ENCODE results near the gene GJD3. TPM values are rescaled to one million over a fixed set of nuclear protein-coding genes. Genes with fewer than 3 reads are reported as not detected.
A peak's percentile ranks its signal among the peaks of the same experiment; 100 is the strongest.

Gene GJD3
- total RNA-seq, 1 donor from 2014 or later: not detected

GRCh38 chr17:40348136-40348504 lies 16.4 kb downstream of the GJD3 start:
- no peak for DNase-seq
- no peak for TF ChIP-seq CTCF (IDR thresholded peaks at IDR 0.05; ENCODE audit: partially characterized antibody, unreplicated experiment)
- Mint-ChIP-seq H3K36me3 (ENCODE audit: unreplicated experiment) (peaks cover 3% of the 10 kb centered on the region), H3K9me3 (ENCODE audit: unreplicated experiment) (peaks cover 21% of the 10 kb centered on the region), H3K4me3 (ENCODE audit: unreplicated experiment) (no peak overlapping the region), H3K27ac (ENCODE audit: unreplicated experiment) (no peak overlapping the region), H3K4me1 (ENCODE audit: low read depth, unreplicated experiment) (peaks cover 41% of the 10 kb centered on the region), H3K27me3 (ENCODE audit: unreplicated experiment) (peaks cover 27% of the 10 kb centered on the region)

GRCh38 chr17:40347319-40348135 lies 17.0 kb downstream of the GJD3 start:
- no peak overlapping the region for H3K27ac Mint-ChIP-seq (ENCODE audit: unreplicated experiment)
- peaks cover 28% of the 10 kb centered on the region for H3K27me3 Mint-ChIP-seq (ENCODE audit: unreplicated experiment)
- H3K4me1 Mint-ChIP-seq (ENCODE audit: low read depth, unreplicated experiment): peaks cover 43% of the 10 kb centered on the region
- peaks cover 22% of the 10 kb centered on the region for H3K9me3 Mint-ChIP-seq (ENCODE audit: unreplicated experiment)
- no peak for DNase-seq
- no peak overlapping the region for H3K4me3 Mint-ChIP-seq (ENCODE audit: unreplicated experiment)
- no peak for TF ChIP-seq CTCF (IDR thresholded peaks at IDR 0.05; ENCODE audit: partially characterized antibody, unreplicated experiment)
- peaks cover 3% of the 10 kb centered on the region for H3K36me3 Mint-ChIP-seq (ENCODE audit: unreplicated experiment)

GRCh38 chr17:40346765-40347158 lies 17.8 kb downstream of the GJD3 start:
- Mint-ChIP-seq H3K27ac (ENCODE audit: unreplicated experiment) (no peak overlapping the region), H3K36me3 (ENCODE audit: unreplicated experiment) (peaks cover 3% of the 10 kb centered on the region), H3K4me3 (ENCODE audit: unreplicated experiment) (peak overlapping the region; percentile 92), H3K9me3 (ENCODE audit: unreplicated experiment) (peaks cover 18% of the 10 kb centered on the region), H3K27me3 (ENCODE audit: unreplicated experiment) (peaks cover 22% of the 10 kb centered on the region), H3K4me1 (ENCODE audit: low read depth, unreplicated experiment) (peaks cover 38% of the 10 kb centered on the region)
- DNase-seq: no peak
- no peak for TF ChIP-seq CTCF (IDR thresholded peaks at IDR 0.05; ENCODE audit: partially characterized antibody, unreplicated experiment)

- peaks cover 35% of the 10 kb centered on the region for H3K4me1 Mint-ChIP-seq (ENCODE audit: low read depth, unreplicated experiment)
- H3K9me3 Mint-ChIP-seq (ENCODE audit: unreplicated experiment): peaks cover 18% of the 10 kb centered on the region
- peaks cover 22% of the 10 kb centered on the region for H3K27me3 Mint-ChIP-seq (ENCODE audit: unreplicated experiment)
- no peak for DNase-seq
- peaks cover 3% of the 10 kb centered on the region for H3K36me3 Mint-ChIP-seq (ENCODE audit: unreplicated experiment)
- TF ChIP-seq CTCF (IDR thresholded peaks at IDR 0.05; ENCODE audit: partially characterized antibody, unreplicated experiment): no peak
- H3K4me3 Mint-ChIP-seq (ENCODE audit: unreplicated experiment): peak overlapping the region; percentile 92
- H3K27ac Mint-ChIP-seq (ENCODE audit: unreplicated experiment): no peak overlapping the region
These were observed 18.4 kb downstream of the GJD3 start for GRCh38 chr17:40345994-40346764.

Data from glutamatergic neuron (in vitro differentiated cells).